GM12864 (cell line): Measurements from ENCODE around the gene TOR2A.

Source experiments
- DNase-seq: peaks from one replicate; pipeline ENCODE4 v3.0.0-alpha.2; 2011; ENCODE audit warnings: low read depth
- H3K4me3 ChIP-seq: 2 replicates; pipeline ENCODE4 v1.5.1; 2011; ENCODE audit warnings: mild to moderate bottlenecking, low read depth, low read length, control low read depth
- CTCF ChIP-seq: IDR thresholded peaks from 2 replicates; pipeline ENCODE4 v1.5.1; 2011; ENCODE audit warnings: low read depth, mild to moderate bottlenecking, moderate library complexity, low read length, control low read depth, inconsistent platforms; ENCODE audit errors: missing control alignments

TOR2A gene

DNA sequence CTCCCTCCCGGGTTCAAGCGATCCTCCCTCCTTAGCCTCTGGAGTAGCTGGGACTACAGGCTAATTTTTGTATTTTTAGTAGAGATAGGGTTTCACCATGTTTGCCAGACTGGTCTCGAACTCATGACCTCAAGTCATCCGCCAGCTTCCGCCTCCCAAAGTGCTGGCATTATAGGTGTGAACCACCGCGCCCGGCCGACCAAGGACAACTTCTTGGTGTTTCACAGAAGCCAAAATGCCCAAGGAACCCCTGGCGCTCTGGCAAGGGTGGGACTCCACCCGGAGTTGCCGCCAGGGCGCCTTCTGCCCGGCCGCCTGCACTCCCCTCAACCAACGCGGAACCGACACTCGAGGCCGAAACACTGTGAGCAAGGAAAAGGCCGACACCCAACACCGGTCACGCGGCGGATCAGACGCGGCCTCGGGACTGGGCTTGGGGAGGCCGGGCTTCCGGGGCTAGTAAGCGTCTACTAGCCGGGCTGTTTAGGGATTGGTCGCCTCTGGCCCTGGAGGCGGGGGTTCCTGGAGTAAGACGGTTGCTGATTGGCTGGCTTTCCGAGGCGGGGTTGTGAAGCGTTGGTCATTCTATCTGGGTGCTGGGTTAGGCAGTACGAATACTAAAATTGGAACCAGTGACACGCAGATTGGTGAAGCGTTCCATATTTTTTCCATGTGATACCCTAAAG is 36.0 kb downstream of the TOR2A start:
- no peak for TF ChIP-seq CTCF
- DNase-seq, result peak; percentile 84
- H3K4me3 ChIP-seq, result peak overlapping the region; percentile 39

DNA sequence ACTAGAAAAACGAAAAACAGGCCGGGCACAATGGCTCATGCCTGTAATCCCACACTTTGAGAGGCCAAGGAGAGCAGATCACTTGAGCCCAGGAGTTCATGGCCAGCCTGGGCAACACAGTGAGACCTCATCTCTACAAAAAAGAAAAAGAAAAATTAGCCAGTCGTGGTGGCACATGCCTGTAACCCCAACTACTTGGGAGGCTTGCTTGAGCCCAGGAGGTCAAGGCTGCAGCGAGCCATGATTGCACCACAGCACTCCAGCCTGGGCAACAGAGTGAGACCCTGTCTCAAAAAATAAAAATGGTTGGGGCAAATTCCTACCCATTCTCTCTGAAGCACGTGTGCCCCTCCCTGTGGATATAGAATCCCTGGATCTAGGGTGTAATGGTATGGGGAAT is 36.7 kb downstream of the TOR2A start:
- H3K4me3 ChIP-seq, result no peak overlapping the region
- TF ChIP-seq CTCF, result no peak

DNA sequence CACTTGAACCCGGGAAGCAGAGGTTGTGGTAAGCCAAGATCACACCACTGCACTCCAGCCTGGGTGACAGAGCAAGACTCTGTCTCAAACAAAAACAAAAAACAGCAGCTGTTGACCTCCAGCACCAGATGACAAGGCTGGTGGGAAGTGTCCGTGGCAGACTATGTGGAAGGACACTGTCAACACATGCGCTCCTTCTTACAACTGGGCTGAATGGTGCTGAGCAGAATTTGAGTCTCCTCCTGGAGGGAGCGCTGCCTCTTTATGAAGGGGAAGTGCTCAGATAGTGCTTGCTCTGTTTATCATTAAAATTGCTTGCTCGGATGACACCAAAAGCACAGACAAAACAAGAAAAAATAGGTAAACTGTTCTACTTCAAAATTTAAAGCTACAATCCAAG is 37.5 kb downstream of the TOR2A start:
- DNase-seq, result no peak
- no peak for TF ChIP-seq CTCF
- H3K4me3 ChIP-seq, result no peak overlapping the region

More for the DNA sequence above, 36.7 kb downstream of the TOR2A start:
- DNase-seq, result no peak

- H3K4me3 ChIP-seq, result no peak overlapping the region
- DNase-seq, result no peak
- TF ChIP-seq CTCF, result no peak
Measured at GRCh38 chr9:127694890-127695720, 40.0 kb downstream of the TOR2A start.

GRCh38 chr9:127693697-127694096 is 41.4 kb downstream of the TOR2A start:
- TF ChIP-seq CTCF, result no peak
- DNase-seq, result no peak
- no peak overlapping the region for H3K4me3 ChIP-seq

GRCh38 chr9:127693143-127693542 is 42.0 kb downstream of the TOR2A start:
- no peak overlapping the region for H3K4me3 ChIP-seq
- TF ChIP-seq CTCF, result no peak
- DNase-seq, result no peak
